GM19238 (cell line): ENCODE measurements around the gene CMTM6.
"Not testable (repeated sequence)": the region's sequence is repeated elsewhere in the genome, so short reads cannot be mapped to it uniquely, and the experiment has no call there.

Source experiments
- DNase-seq: peaks from one replicate; pipeline ENCODE4 v3.0.0; 2011; ENCODE audit warnings: low spot score; ENCODE audit not compliant: insufficient read length

CMTM6 gene

DNA sequence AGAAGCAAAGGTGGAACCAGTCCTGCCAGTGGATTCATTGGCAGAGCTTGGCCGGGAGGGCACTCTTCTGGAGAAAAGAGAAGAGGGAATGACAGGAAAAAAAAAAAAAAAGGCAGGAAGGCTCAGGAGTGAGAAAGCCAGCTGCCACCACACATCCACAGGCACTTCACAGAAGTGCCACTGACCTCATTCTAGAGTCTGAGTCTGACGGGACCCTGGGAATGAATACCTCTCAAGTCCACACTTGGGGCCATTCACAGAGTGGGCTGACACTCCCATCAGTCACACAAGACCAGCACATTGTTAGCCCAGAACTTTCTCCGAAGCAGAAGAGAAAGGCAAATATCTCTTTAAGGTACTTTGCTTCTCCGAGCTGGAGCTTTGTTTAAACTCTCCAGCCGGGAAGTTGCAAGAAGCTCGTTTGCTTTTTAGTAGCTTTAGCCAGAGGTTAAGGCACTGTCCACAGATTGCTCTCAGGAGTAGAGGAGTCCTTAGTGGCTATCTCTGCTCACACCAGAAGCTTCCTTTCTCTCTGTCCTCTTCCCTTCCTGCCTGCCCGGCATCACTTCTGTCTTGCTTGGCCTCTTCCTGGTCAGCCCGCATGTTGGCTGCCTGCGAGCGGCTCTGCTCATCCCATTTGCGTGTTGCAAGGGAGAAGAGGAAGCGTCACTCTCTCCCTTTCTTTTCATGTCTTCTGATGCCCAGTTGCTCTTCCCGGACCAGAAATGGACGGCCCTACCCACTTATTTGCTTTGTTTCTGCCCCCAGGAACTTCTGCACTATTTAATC is 53.8 kb downstream of the CMTM6 start:
- no peak for DNase-seq

DNA sequence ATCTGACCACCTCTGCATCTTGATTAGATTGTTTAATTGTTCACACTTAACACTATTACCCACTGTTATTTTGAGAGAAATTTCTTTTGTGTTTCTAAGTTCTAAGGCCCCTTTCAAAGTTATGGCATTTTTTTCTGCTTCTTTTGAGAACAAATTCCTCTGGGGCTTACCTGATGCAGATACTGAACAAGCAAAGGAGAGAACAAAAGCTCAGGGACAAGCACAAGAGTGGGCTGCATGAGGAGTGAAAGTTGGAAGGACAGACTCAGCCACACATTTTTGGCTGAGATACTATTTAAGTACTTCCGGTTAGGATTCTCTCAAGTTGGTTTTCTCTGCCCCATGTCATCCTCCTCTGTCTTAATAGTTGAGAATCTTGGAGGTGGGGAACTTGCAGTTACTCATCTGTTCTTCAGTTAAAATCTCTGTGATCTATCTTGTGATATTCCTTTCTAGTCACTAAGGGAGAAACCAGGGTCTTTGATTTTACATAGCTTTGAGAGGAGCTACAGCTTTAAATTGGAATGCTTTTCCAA is 54.7 kb downstream of the CMTM6 start:
- DNase-seq, result no peak

DNA sequence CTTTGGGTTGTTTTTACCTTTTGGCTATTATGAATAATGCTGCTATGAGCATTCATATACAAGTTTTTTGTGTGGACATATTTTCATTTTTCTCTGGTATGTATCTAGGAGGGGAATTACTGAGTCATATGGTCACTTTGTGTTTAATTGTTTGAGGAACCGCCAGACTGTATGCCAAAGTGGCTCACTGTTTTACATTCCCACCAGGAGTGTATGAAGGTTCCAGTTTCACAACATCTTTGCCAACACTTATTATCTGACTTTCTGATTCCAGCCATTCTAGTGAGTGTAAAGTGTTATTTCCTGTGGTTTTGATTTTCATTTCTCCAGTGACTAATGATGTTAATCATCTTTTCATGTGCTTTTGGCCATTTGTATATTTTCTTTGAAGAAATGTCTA is 59.2 kb downstream of the CMTM6 start:
- no peak for DNase-seq

DNA sequence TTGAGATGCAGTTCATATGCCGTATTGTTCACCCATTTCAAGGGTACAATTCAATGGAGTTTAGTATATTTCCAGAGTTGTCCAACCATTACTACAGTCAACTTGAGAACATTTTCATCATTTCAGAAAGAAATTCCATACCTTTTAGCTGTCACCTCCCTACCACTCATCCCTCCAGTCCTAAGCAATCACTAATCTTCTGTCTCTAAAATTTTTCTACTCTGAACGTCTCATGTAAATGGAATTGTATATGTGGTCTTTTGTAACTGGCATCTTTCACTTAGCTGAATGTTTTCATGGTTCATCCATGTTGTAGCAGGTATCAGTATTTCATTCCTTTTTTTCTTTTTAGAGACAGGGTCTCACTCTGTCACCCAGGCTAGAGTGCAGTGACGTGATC is 59.9 kb downstream of the CMTM6 start:
- DNase-seq, result no peak

DNA sequence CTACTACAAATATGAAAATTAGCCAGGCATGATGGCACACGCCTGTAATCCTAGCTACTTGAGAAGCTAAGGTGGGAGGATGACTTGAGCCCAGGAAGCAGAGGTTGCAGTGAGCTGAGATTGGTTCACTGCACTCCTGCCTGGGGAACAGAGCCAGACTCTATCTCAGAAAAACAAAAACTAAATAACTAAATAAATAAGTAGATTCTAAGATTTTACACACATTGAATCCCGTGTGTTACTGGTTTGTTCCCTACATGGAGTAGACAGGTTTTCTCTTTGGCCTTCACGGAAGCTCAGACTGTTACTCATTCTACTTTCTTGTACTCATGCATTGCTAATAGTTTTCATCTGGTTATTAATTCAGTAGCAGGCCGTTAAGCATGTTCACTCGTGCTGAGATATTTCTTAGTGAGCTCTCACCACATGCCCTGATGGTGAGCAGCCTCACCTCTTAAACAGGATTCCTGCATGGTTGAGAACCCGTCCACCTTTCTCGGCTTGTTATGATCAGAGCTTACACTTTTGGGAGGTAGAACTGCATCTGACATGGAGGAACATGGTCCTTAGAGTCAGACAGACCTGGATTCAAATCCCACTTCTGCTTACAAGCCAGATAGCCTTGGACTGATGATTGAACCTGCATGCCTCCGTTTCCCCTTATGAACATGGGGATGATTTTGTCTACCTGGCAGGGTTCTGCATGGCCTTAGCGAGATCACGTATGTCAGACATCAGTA is 61.9 kb downstream of the CMTM6 start:
- no peak for DNase-seq

DNA sequence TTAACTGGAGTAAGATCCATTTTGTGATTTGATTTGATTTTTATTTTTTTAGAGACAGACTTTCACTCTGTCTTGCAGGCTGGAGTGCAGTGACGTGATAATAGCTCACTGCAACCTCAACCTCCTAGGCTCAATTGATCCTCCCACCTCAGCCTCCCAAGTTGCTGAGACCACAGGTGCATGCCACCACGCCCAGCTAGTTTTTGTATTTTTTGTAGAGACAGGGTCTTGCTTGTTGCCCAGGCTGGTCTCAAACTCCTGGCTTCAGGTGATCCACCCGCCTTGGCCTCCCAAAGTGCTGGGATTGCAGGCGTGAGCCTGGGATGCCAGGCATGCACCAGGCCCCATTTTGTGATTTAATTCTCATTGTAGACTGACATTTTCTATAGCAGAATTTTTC is 63.2 kb downstream of the CMTM6 start:
- DNase-seq, result not testable (repeated sequence)

DNA sequence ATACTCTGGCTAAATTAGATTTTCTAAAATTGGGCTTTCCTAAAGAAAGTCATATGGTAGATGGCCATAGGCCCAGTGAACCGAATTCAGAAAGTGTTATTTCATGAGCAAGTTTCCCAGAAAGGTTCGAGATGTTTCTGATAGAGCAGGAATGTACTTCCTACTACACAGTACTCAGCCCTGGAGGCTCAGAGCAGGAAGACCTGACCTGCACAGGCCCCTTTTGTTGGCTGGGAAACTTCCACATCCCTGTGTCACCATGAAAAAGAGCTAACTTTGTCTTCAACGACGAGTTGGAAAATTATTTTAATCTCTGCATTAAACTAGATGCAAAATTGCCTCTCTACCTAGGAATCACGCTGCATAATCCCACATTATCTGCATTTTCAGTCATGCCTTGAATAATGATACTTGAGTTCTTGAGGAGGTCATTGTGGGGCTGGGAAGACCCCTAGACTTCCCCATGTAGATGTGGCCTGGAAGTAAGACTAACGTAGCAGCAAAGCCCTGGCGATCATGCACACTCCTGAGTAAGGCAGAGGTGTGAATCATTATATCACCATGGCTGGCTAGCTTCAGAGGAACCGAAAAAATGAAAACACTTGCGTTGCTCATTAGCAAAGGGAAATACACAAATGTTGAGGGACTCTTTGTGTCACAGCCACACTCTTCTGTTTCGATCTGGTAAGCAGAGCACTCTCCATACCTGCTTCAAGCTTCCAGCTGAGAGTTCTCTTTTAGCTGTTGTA is 63.9 kb downstream of the CMTM6 start:
- DNase-seq, result no peak

DNA sequence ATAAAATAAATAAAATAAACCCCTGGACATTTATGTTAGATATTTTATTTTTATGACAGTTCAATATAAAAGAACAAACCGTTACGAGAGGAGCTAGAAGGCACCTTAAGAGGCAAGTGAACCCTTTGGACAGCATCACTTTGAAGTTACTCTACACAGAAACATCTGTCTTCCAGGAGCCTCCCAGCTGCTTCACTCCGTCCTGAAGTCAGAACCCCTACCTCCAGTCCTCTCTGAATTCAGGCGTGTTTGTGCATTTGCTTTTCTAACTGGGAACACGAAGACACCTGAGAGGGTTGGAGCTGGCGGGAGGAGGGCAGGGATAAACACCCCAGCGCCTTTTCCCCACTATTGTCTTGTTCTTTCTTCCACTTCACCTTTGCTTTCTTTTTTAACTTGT is 64.8 kb downstream of the CMTM6 start:
- no peak for DNase-seq

DNA sequence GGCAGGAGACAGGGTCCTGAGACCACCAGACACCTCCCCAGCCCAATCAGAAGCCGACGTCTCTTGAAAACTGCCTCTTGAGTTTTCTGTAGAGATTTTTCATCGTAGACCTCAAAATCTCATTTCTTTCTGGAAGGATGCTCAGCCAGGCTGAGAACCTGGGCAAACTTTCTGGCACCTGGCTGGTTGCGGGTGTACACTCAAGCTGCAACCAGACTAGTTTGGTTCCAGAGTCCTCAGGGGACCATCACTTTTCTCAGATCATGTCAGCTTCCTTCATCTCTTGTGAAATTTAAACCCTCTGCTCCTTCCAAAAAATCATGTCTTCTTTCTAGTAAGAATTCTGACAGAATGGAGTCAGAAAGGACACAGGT is 65.8 kb downstream of the CMTM6 start:
- no peak for DNase-seq

DNA sequence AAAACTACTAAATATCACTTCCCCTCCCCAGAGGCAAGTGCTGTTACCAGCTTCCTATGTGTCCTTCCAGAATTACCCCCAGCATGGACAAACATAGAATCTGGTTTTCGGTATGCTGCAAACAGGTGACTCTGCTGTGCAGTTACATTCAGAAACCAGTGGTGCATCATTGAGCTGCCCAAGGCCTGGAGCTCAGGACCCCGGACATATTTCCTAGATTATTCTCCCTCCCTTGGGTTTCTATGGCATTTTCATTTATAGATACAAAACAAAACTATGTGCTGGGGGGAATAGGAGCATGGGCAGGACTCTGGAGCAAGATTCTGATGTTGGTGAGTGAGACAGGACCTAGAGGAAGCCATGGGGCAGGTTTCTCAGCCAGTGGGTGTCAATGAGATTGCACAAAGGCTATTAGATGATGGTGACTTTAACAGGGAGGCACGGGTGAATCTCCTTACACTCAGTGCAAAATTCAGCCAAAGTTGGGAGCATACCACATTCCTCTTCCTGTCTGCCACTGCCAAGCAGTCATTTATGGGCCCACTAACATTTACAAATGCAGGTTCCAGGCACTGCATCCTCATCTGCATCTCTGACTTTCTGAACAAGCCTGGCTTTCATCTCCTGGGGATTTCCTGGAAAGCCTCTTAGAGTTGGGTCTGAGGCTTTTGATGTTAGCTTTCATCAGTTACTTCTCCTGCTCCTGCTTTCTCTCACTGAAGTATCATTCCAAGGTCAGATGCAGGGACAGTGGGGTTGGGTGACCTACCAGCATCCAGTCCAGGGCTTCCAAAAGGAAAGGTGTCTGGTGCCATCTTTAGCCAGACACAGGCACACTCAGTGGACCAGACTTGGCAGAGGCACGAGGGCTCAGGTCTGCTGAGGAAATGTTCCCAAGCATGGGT is 66.5 kb downstream of the CMTM6 start:
- DNase-seq, result no peak

DNA sequence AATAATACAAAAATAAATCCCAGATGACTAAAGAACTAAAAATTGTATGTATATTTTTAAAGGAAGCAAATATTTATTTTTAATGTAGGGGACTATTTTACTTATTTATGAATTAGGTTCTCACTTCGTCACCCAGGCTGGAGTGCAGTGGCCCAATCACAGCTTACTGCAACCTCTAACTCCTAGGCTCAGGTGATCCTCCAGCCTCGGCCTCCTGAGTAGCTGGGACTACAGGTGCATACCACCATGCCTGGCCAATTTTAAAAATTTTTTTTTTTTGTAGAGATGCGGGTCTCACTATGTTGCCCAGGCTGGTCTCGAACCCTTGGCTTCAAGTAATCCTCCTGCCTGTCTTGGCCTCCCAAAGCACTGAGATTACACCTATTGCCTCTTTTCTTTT is 68.4 kb downstream of the CMTM6 start:
- DNase-seq, result no peak

DNA sequence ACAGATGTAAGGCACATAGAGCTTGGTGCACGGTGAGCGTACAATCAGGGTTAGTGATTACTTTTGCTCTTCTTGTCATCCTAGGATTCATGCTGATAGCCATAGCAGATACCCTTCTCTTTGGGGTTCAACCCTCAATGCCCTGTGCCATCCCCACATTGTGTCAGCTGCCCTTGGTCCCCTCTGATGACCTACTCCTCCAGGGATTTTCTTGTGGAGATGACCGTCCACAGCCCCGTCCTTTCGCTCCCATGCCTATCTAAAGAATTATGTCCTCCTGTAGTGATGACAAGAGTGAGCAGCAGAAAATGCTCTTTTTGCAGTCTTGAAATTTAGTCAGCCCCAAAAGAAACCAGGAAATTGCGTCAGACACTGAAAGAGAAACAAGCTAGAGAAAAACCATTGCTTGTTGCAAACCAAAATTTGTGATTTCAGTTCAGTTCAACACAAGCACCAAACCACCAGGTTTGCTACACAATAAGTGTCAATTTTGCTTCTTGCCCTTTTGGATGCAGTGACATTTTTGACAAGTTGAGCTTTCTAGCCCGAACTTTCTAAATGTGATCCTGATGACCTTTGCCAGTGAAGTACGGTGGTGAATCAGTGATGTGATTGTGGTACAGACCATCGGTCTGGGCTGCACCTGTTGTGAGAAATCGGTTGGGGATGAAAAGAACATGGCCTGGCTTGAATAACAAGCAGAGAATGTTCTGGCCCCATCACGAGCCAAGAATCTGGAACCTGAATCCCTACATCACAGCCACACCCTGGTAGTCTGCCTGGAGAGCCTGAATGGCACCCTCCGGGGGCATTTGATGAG is 69.7 kb downstream of the CMTM6 start:
- no peak for DNase-seq

DNA sequence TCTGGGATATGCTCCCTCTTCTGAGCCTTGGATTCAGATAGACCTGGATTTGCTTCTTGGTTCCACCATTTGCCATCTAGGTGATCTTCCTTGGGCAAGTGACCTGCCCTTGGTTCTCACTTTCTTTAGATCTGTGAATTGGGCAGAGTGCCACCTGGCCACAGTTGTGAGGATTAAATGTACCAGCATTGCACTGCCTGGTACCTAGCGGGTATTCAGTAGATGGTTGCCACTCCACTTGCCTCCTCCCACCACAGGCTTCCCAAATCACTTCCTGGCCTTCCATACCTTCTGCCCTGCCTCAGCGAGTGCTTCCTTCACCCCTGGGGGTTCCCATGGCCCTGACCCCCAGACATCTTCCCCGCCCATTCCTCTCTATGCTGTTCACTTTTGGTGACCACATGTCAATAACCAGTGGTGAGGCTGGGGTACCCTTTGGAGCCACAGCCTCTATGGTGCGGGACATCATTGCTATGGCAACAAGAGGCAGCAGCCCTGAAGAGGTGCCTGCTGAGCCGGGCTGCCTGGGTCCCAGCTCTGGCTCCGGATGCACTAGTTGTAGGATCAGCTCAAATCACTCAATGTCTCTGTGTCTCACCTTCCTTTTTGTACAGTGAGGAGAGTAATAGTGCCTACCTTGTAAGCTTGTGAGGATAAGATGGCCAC is 70.5 kb downstream of the CMTM6 start:
- DNase-seq, result no peak

DNA sequence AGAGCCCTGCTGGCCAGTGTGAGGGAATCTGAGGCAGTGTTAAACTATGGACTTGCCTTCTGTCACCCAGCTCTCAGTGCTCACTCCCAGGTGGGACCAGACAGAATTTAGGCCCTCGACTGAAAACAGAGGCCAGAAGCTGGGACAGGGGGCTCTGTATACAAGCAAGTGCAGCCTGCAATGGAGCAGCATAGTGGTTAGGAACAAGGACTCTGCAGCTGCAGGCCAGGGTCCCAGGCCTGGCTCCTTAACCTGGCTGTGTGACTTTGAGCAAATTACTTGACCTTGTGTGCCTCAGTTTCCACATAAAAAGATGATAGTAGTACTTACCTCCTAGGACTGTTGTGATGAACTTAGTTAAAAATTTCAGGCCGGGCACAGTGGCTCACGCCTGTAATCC is 71.2 kb downstream of the CMTM6 start:
- DNase-seq, result no peak
